ENCODE data around the gene MYOG.

- no peak for TF ChIP-seq CTCF (IDR thresholded peaks at IDR 0.05)
- TF ChIP-seq POLR2A (IDR thresholded peaks at IDR 0.05), result no peak
These were observed 44.7 kb upstream of the MYOG start for GRCh38 chr1:203130358-203130985.

All from heart left ventricle (tissue), 13 donors.